HepG2 (cell line): Measurements from ENCODE around the gene FHL3. TPM values are rescaled to one million over a fixed set of nuclear protein-coding genes. Genes with fewer than 3 reads are reported as not detected.

Experiments used
- ARID5B ChIP-seq: IDR thresholded peaks from 2 replicates; pipeline ENCODE4 v1.4.0; 2020; ENCODE audit warnings: mild to moderate bottlenecking, missing genetic modification reagents
- DBP ChIP-seq: sonication (generic); formaldehyde crosslinking; IDR thresholded peaks from 2 replicates; pipeline ENCODE4 v1.4.0; 2020; ENCODE audit warnings: missing genetic modification reagents; ENCODE audit errors: not compliant biosample characterization
- EHMT2 ChIP-seq: fragments of 200-600 bp; sonication (generic); IDR thresholded peaks from 2 replicates; pipeline ENCODE4 v1.7.0; 2017; ENCODE audit warnings: antibody characterized with exemption, low read depth, low read length, borderline replicate concordance
- ETS1 ChIP-seq: sonication (generic); formaldehyde crosslinking; IDR thresholded peaks from 2 replicates; pipeline ENCODE4 v1.4.0; 2020; ENCODE audit warnings: missing genetic modification reagents
- MAFF ChIP-seq: IDR thresholded peaks from 2 replicates; pipeline ENCODE4 v1.6.1; 2011; ENCODE audit warnings: low read depth, low read length, improper control_type of control experiment
- MAFK ChIP-seq, 2 experiments: IDR thresholded peaks in 1 of 2; conservative IDR thresholded peaks in 1 of 2; 2 replicates each; pipeline ENCODE4 v1.6.1; 2011; ENCODE audit warnings: improper control_type of control experiment in 2 of 2, low read length in 2 of 2
- NPAS2 ChIP-seq: sonication (generic); formaldehyde crosslinking; IDR thresholded peaks from 2 replicates; pipeline ENCODE4 v1.8.0; 2022; ENCODE audit warnings: mild to moderate bottlenecking, missing genetic modification reagents, borderline replicate concordance
- PAX8 ChIP-seq: sonication (generic); formaldehyde crosslinking; IDR thresholded peaks from 2 replicates; pipeline ENCODE4 v1.8.0; 2022; ENCODE audit warnings: mild to moderate bottlenecking, missing genetic modification reagents, borderline replicate concordance
- PHF21A ChIP-seq: sonication (generic); formaldehyde crosslinking; IDR thresholded peaks from 2 replicates; pipeline ENCODE4 v1.5.0; 2020; ENCODE audit warnings: mild to moderate bottlenecking, missing genetic modification reagents
- SIX1 ChIP-seq: sonication (generic); formaldehyde crosslinking; IDR thresholded peaks from 2 replicates; pipeline ENCODE4 v1.4.0; 2020; ENCODE audit warnings: missing genetic modification reagents, borderline replicate concordance
- ZFX ChIP-seq: sonication (generic); formaldehyde crosslinking; IDR thresholded peaks from 2 replicates; pipeline ENCODE4 v1.4.0; 2020; ENCODE audit warnings: mild to moderate bottlenecking, low read depth, missing genetic modification reagents, moderate library complexity
- ZNF121 ChIP-seq: sonication (generic); formaldehyde crosslinking; IDR thresholded peaks from 2 replicates; pipeline ENCODE4 v1.5.0; 2020; ENCODE audit warnings: mild to moderate bottlenecking, missing genetic modification reagents
- ZNF34 ChIP-seq: sonication (generic); formaldehyde crosslinking; IDR thresholded peaks from 2 replicates; pipeline ENCODE4 v1.4.0; 2020; ENCODE audit warnings: mild to moderate bottlenecking, missing genetic modification reagents, borderline replicate concordance
- ZNF407 ChIP-seq: sonication (generic); formaldehyde crosslinking; IDR thresholded peaks from one replicate; pipeline ENCODE4 v1.5.1; 2020; ENCODE audit warnings: mild to moderate bottlenecking, missing genetic modification reagents; ENCODE audit errors: not compliant biosample characterization
- ZNF44 ChIP-seq: sonication (generic); formaldehyde crosslinking; IDR thresholded peaks from 2 replicates; pipeline ENCODE4 v1.5.1; 2020; ENCODE audit warnings: mild to moderate bottlenecking, missing genetic modification reagents
- ZNF562 ChIP-seq: sonication (generic); formaldehyde crosslinking; IDR thresholded peaks from 2 replicates; pipeline ENCODE4 v1.8.0; 2022; ENCODE audit warnings: missing genetic modification reagents, borderline replicate concordance
- polyA plus RNA-seq, 8 experiments: library from polyadenylated mRNA; depleted of rRNA in 3 of 8; stranded (reverse) in 7 of 8; unstranded in 1 of 8; fragments of >200 nt; fragmentation: Illumina TruSeq in 4 of 8; extraction: Trizol in 4 of 8; gene quantifications; 2 replicates each; pipeline versions ENCODE4 v1.2.1 to v1.2.3, GENCODE V29; 2011 to 2016; ENCODE audit warnings: low read depth in 4 of 8, missing spikeins in 1 of 8, mixed read lengths in 1 of 8; ENCODE audit not compliant: insufficient read depth in 1 of 8
- total RNA-seq, 5 experiments: library from RNA; depleted of rRNA; stranded (reverse); fragments of >200 nt; fragmentation: Illumina TruSeq; extraction: Trizol; gene quantifications; 2 replicates each; pipeline ENCODE4 v1.2.3, GENCODE V29; 2016; ENCODE audit warnings: low read depth in 1 of 5

FHL3 gene
- total and polyA plus RNA-seq, 2 of the 13 experiments (the other 11 are each of a cell fraction or from before 2014, with no cell fraction given) = 2.8 to 6.6 TPM

- no peak for TF ChIP-seq EHMT2
- no peak for TF ChIP-seq ETS1 (CRISPR knock-in tag)
- no peak for TF ChIP-seq ZFX (CRISPR knock-in tag)
- TF ChIP-seq ZNF121 = no peak
- no peak for TF ChIP-seq ZNF407 (CRISPR knock-in tag)
- TF ChIP-seq ZNF562 (CRISPR knock-in tag) = no peak
- TF ChIP-seq MAFF = no peak
- TF ChIP-seq PAX8 = no peak
- TF ChIP-seq NPAS2 (CRISPR knock-in tag) = no peak
- no peak for TF ChIP-seq SIX1
- TF ChIP-seq ARID5B (CRISPR knock-in tag) = peak; percentile 42; the same call in 1 of the 2 replicates
- TF ChIP-seq ZNF34 = no peak
- no peak for TF ChIP-seq DBP (CRISPR knock-in tag)
- TF ChIP-seq ZNF44 (CRISPR knock-in tag) = no peak
- TF ChIP-seq MAFK (conservative IDR thresholded peaks at IDR 0.05 in 1 of 2, IDR thresholded peaks at IDR 0.05 in 1 of 2; ENCODE audit: low read length in 2 of 2) = no peak
- TF ChIP-seq PHF21A = no peak
Observed at GRCh38 chr1:37987679-37988078, 17.6 kb downstream of the FHL3 start (continued).
